ENCODE data around the gene KRTAP15-1. TPM values are rescaled to one million over a fixed set of nuclear protein-coding genes. Genes with fewer than 3 reads are reported as not detected.

KRTAP15-1 gene
- total RNA-seq (2021): not detected in 2 replicates
- Bru-seq, nascent RNA: not detected
- BruChase-seq, experiment 1, labeled RNA remaining after a 2-hour chase: not detected
- not detected for BruChase-seq, experiment 2, labeled RNA remaining after a 6-hour chase
- long read RNA-seq: 0 reads

- BruUV-seq (replicated peaks): no TSS peak
- Histone ChIP-seq H3K4me1 (ENCODE audit: insufficient read depth, low read length, poor library complexity, severe bottlenecking) (no peaks in the 10 kb centered on the region), H3K9me3 (ENCODE audit: low read depth, low read length, poor library complexity, severe bottlenecking) (no peaks in the 10 kb centered on the region), H3K27ac (ENCODE audit: low read depth, low read length, poor library complexity, severe bottlenecking) (no peak within 1 kb of the TSS), H3K4me3 (ENCODE audit: low read depth, low read length, poor library complexity, severe bottlenecking) (no peak within 1 kb of the TSS), H3K27me3 (replicated peaks; ENCODE audit: insufficient read depth, low read depth, low read length, poor library complexity) (peaks cover 6% of the 10 kb centered on the region), H3K36me3 (ENCODE audit: insufficient read depth, low read length, poor library complexity, severe bottlenecking) (no peaks in the 10 kb centered on the region)
- TF ChIP-seq EZH2 (IDR thresholded peaks at IDR 0.05; ENCODE audit: borderline replicate concordance, low read depth, low read length, poor library complexity, severe bottlenecking) (no peak), CTCF (conservative IDR thresholded peaks at IDR 0.05; ENCODE audit: low read depth, low read length) (no peak)
- DNase-seq (ENCODE audit: low spot score): no peak
- ChIA-PET CTCF (no interaction called here), POLR2A (ENCODE audit: low non-redundant PET) (no interaction called here)
- intact Hi-C loops (cut with micrococcal nuclease; ENCODE audit: unreplicated experiment): no loop called here
Measured at GRCh38 chr21:30439975-30440374, at the start of gene KRTAP15-1. Gene KRTAP15-1, plus strand, starts transcription at chr21:30440275. Its CDS starts 53 bp downstream, at chr21:30440328.

GRCh38 chr21:30391492-30392025, 48.5 kb upstream of the KRTAP15-1 start:
- DNase-seq (ENCODE audit: low spot score): no peak
- Histone ChIP-seq H3K4me3 (ENCODE audit: low read depth, low read length, poor library complexity, severe bottlenecking) (no peak overlapping the region), H3K4me1 (ENCODE audit: insufficient read depth, low read length, poor library complexity, severe bottlenecking) (no peaks in the 10 kb centered on the region), H3K9me3 (ENCODE audit: low read depth, low read length, poor library complexity, severe bottlenecking) (no peaks in the 10 kb centered on the region), H3K27ac (ENCODE audit: low read depth, low read length, poor library complexity, severe bottlenecking) (no peak overlapping the region), H3K27me3 (replicated peaks; ENCODE audit: insufficient read depth, low read depth, low read length, poor library complexity) (no peaks in the 10 kb centered on the region), H3K36me3 (ENCODE audit: insufficient read depth, low read length, poor library complexity, severe bottlenecking) (no peaks in the 10 kb centered on the region)
- CTCF ChIA-PET: no interaction called here
- POLR2A ChIA-PET (ENCODE audit: low non-redundant PET): no interaction called here
- intact Hi-C loops (cut with micrococcal nuclease; ENCODE audit: unreplicated experiment): no loop called here
- no peak for TF ChIP-seq CTCF (conservative IDR thresholded peaks at IDR 0.05; ENCODE audit: low read depth, low read length)
- no peak for TF ChIP-seq EZH2 (IDR thresholded peaks at IDR 0.05; ENCODE audit: borderline replicate concordance, low read depth, low read length, poor library complexity, severe bottlenecking)
- no TSS peak for BruUV-seq (replicated peaks)

- Histone ChIP-seq H3K9me3 (ENCODE audit: low read depth, low read length, poor library complexity, severe bottlenecking) (no peaks in the 10 kb centered on the region), H3K4me1 (ENCODE audit: insufficient read depth, low read length, poor library complexity, severe bottlenecking) (no peaks in the 10 kb centered on the region), H3K27me3 (replicated peaks; ENCODE audit: insufficient read depth, low read depth, low read length, poor library complexity) (peaks cover 4% of the 10 kb centered on the region), H3K36me3 (ENCODE audit: insufficient read depth, low read length, poor library complexity, severe bottlenecking) (no peaks in the 10 kb centered on the region), H3K27ac (ENCODE audit: low read depth, low read length, poor library complexity, severe bottlenecking) (no peak within 1 kb of the TSS), H3K4me3 (ENCODE audit: low read depth, low read length, poor library complexity, severe bottlenecking) (no peak within 1 kb of the TSS)
- ChIA-PET POLR2A (ENCODE audit: low non-redundant PET) (no interaction called here), CTCF (no interaction called here)
- BruUV-seq (replicated peaks): no TSS peak
- intact Hi-C loops (cut with micrococcal nuclease; ENCODE audit: unreplicated experiment): no loop called here
- TF ChIP-seq EZH2 (IDR thresholded peaks at IDR 0.05; ENCODE audit: borderline replicate concordance, low read depth, low read length, poor library complexity, severe bottlenecking): no peak
- TF ChIP-seq CTCF (conservative IDR thresholded peaks at IDR 0.05; ENCODE audit: low read depth, low read length): no peak
- no peak for DNase-seq (ENCODE audit: low spot score)
Measured at GRCh38 chr21:30395731-30396130, 44.3 kb upstream of the KRTAP15-1 start, which contains the start of gene KRTAP13-1. Gene KRTAP13-1, plus strand, starts transcription at chr21:30396031. Its CDS starts 56 bp downstream, at chr21:30396087.

Data from A673 (cell line).